HepG2 (cell line): Measurements from ENCODE around the gene SMO. TPM values are rescaled to one million over a fixed set of nuclear protein-coding genes. Genes with fewer than 3 reads are reported as not detected.

Experiments used
- ATAC-seq: fragments of 200-7000 bp; cut with Tn5 transposase; 3 replicates; pipeline ENCODE4 v1.9.1; 2020; ENCODE audit warnings: mild to moderate bottlenecking, moderate library complexity
- BruUV-seq: library from RNA; stranded (reverse); fragments of 400-500 nt; replicated peaks from 2 replicates; lab custom pipeline; 2021; lab: Mats Ljungman, UMichigan
- CTCF ChIA-PET: fragments of 300-600 bp; formaldehyde crosslinking; extraction: SDS; loops from one replicate; lab custom pipeline; 2021; ENCODE audit warnings: low total read pairs, inconsistent platforms, low intra/inter-chr PET ratio; lab: Yijun Ruan, JAX
- POLR2A ChIA-PET: fragments of 350-600 bp; sonication (Branson Sonifier 250); formaldehyde crosslinking; loops from one replicate; lab custom pipeline; 2020; ENCODE audit warnings: antibody characterized with exemption, inconsistent platforms; lab: Yijun Ruan, JAX
- DNase-seq: peaks from one replicate; pipeline ENCODE4 v3.0.0-alpha.2; 2015; ENCODE audit warnings: low spot score
- FAIRE-seq: peaks from 3 replicates; lab custom pipeline; 2011; peaks lifted over from hg19 to GRCh38; lab: Jason Lieb, UNC
- H2AFZ ChIP-seq: one replicate; pipeline ENCODE4 v1.6.1; 2011; ENCODE audit warnings: low read length, inconsistent platforms
- H3K27ac ChIP-seq: fragments of 300-600 bp; 3 replicates; pipeline ENCODE4 v1.8.0; 2011; ENCODE audit warnings: mixed run types, mild to moderate bottlenecking, mixed read lengths, low read length, inconsistent platforms; ENCODE audit not compliant: insufficient read depth; ENCODE audit errors: extremely low read length
- H3K27me3 ChIP-seq, 2 experiments: fragments of 200-600 bp in 1 of 2; 2 replicates in 1 of 2; 3 replicates in 1 of 2; pipeline versions ENCODE4 v1.6.0 to v1.8.0; 2011; ENCODE audit warnings: low read length in 2 of 2, mild to moderate bottlenecking in 2 of 2, moderate library complexity in 2 of 2, inconsistent platforms in 1 of 2; ENCODE audit not compliant: insufficient read depth in 2 of 2, control insufficient read depth in 1 of 2
- H3K36me3 ChIP-seq, 2 experiments: fragments of 200-600 bp in 1 of 2; replicated peaks in 1 of 2; 2 replicates in 1 of 2; 3 replicates in 1 of 2; pipeline versions ENCODE4 v1.5.1 to v1.8.0; 2011; ENCODE audit warnings: low read length in 2 of 2, inconsistent platforms in 1 of 2; ENCODE audit not compliant: insufficient read depth in 2 of 2, control insufficient read depth in 1 of 2
- H3K4me1 ChIP-seq: 2 replicates; pipeline ENCODE4 v1.5.1; 2012; ENCODE audit warnings: low read length, inconsistent platforms; ENCODE audit not compliant: insufficient read depth
- H3K4me2 ChIP-seq: 2 replicates; pipeline ENCODE4 v1.6.0; 2011; ENCODE audit warnings: low read depth, low read length, inconsistent platforms
- H3K4me3 ChIP-seq, 3 experiments: fragments of 200-600 bp in 1 of 3; sonication (generic), shearing (Covaris generic) in 1 of 3; replicated peaks in 1 of 3; 2 replicates each; pipeline ENCODE4 v1.5.1; 2011 to 2016; ENCODE audit warnings: low read length in 3 of 3, inconsistent platforms in 2 of 3, low read depth in 2 of 3, mild to moderate bottlenecking in 2 of 3, control low read depth in 1 of 3, mixed read lengths in 1 of 3; ENCODE audit not compliant: insufficient read depth in 1 of 3
- H3K79me2 ChIP-seq: one replicate; pipeline ENCODE4 v1.6.1; 2011; ENCODE audit warnings: low read length, inconsistent platforms; ENCODE audit not compliant: insufficient read depth
- H3K9ac ChIP-seq: 2 replicates; pipeline ENCODE4 v1.6.0; 2011; ENCODE audit warnings: mild to moderate bottlenecking, low read depth, low read length, inconsistent platforms; ENCODE audit not compliant: insufficient read depth
- H3K9me3 ChIP-seq: 2 replicates; pipeline ENCODE4 v1.5.1; 2012; ENCODE audit warnings: mild to moderate bottlenecking, low read length
- H4K20me1 ChIP-seq: 2 replicates; pipeline ENCODE4 v1.6.0; 2011; ENCODE audit warnings: inconsistent platforms, mild to moderate bottlenecking, low read length, moderate library complexity; ENCODE audit not compliant: insufficient read depth
- ATRX ChIP-seq: sonication (generic); formaldehyde crosslinking; IDR thresholded peaks from 2 replicates; pipeline ENCODE4 v1.4.0; 2020; ENCODE audit warnings: missing genetic modification reagents, borderline replicate concordance
- FIP1L1 ChIP-seq: fragments of 200-400 bp; formaldehyde crosslinking; IDR thresholded peaks from 2 replicates; pipeline ENCODE4 v1.6.1; 2018; ENCODE audit warnings: low read depth, mild to moderate bottlenecking, low read length, moderate library complexity, borderline replicate concordance; ENCODE audit not compliant: insufficient read depth
- FOXK2 ChIP-seq: fragments of 450-650 bp; IDR thresholded peaks from 2 replicates; pipeline ENCODE4 v1.6.1; 2016
- HIVEP1 ChIP-seq: sonication (generic); formaldehyde crosslinking; IDR thresholded peaks from 2 replicates; pipeline ENCODE4 v1.4.0; 2020; ENCODE audit warnings: mild to moderate bottlenecking, missing genetic modification reagents
- HNF1B ChIP-seq: sonication (generic); formaldehyde crosslinking; IDR thresholded peaks from 2 replicates; pipeline ENCODE4 v1.5.1; 2020; ENCODE audit warnings: mild to moderate bottlenecking, moderate library complexity, missing genetic modification reagents
- HOXA3 ChIP-seq: sonication (generic); formaldehyde crosslinking; IDR thresholded peaks from 2 replicates; pipeline ENCODE4 v1.5.0; 2020; ENCODE audit warnings: missing genetic modification reagents
- MBD4 ChIP-seq: IDR thresholded peaks from 2 replicates; pipeline ENCODE4 v1.6.1; 2012; ENCODE audit warnings: low read length, inconsistent platforms, borderline replicate concordance
- SIX4 ChIP-seq: sonication (generic); formaldehyde crosslinking; IDR thresholded peaks from 2 replicates; pipeline ENCODE4 v1.4.0; 2020; ENCODE audit warnings: missing genetic modification reagents
- TAF15 ChIP-seq: fragments of 200-400 bp; formaldehyde crosslinking; IDR thresholded peaks from one replicate; pipeline ENCODE4 v1.6.1; 2018; ENCODE audit warnings: mild to moderate bottlenecking, low read depth, low read length; ENCODE audit not compliant: poor library complexity, severe bottlenecking
- TP53 ChIP-seq: sonication (generic); formaldehyde crosslinking; conservative IDR thresholded peaks from 2 replicates; pipeline ENCODE4 v1.4.0; 2020; ENCODE audit warnings: missing genetic modification reagents
- XBP1 ChIP-seq: sonication (generic); formaldehyde crosslinking; IDR thresholded peaks from 2 replicates; pipeline ENCODE4 v1.5.0; 2020; ENCODE audit warnings: missing genetic modification reagents
- YEATS4 ChIP-seq: sonication (generic); formaldehyde crosslinking; IDR thresholded peaks from 2 replicates; pipeline ENCODE4 v1.4.0; 2020; ENCODE audit warnings: missing genetic modification reagents, borderline replicate concordance
- ZMYM4 ChIP-seq: sonication (generic); formaldehyde crosslinking; IDR thresholded peaks from 2 replicates; pipeline ENCODE4 v1.8.1; 2023; ENCODE audit warnings: mild to moderate bottlenecking, missing genetic modification reagents
- ZNF484 ChIP-seq: sonication (generic); formaldehyde crosslinking; IDR thresholded peaks from 2 replicates; pipeline ENCODE4 v1.5.1; 2020; ENCODE audit warnings: mild to moderate bottlenecking, low read depth, missing genetic modification reagents, borderline replicate concordance
- ZNF784 ChIP-seq: sonication (generic); formaldehyde crosslinking; IDR thresholded peaks from 2 replicates; pipeline ENCODE4 v1.5.1; 2020; ENCODE audit warnings: missing genetic modification reagents, mild to moderate bottlenecking, borderline replicate concordance
- WGBS: methylation state at CpG from one replicate; pipeline ENCODE4 v1.1.6; 2017; ENCODE audit warnings: low lambda C conversion rate; 5-methylcytosine and 5-hydroxymethylcytosine counted together
- in situ Hi-C: cut with HindIII; loops from 2 replicates; pipeline ENCODE4 v1.10.0; 2017; ENCODE audit warnings: low pct_unique_long_range_greater_than_20kb; ENCODE audit not compliant: extremely low pct_ligation_motif_present
- intact Hi-C: fragments of 100-400 bp; cut with micrococcal nuclease; formaldehyde crosslinking; loops from one replicate; pipeline ENCODE4 v1.10.0; 2022; ENCODE audit not compliant: unreplicated experiment
- polyA plus RNA-seq, 8 experiments: library from polyadenylated mRNA; depleted of rRNA in 3 of 8; stranded (reverse) in 7 of 8; unstranded in 1 of 8; fragments of >200 nt; fragmentation: Illumina TruSeq in 4 of 8; extraction: Trizol in 4 of 8; gene quantifications; 2 replicates each; pipeline versions ENCODE4 v1.2.1 to v1.2.3, GENCODE V29; 2011 to 2016; ENCODE audit warnings: low read depth in 4 of 8, missing spikeins in 1 of 8, mixed read lengths in 1 of 8; ENCODE audit not compliant: insufficient read depth in 1 of 8
- total RNA-seq, 5 experiments: library from RNA; depleted of rRNA; stranded (reverse); fragments of >200 nt; fragmentation: Illumina TruSeq; extraction: Trizol; gene quantifications; 2 replicates each; pipeline ENCODE4 v1.2.3, GENCODE V29; 2016; ENCODE audit warnings: low read depth in 1 of 5
- TF ChIP-seq, protein P1 (sequence below): sonication (generic); formaldehyde crosslinking; IDR thresholded peaks from 2 replicates; pipeline ENCODE4 v1.5.1; 2020; ENCODE audit warnings: mild to moderate bottlenecking, missing genetic modification reagents

Gene SMO
- total and polyA plus RNA-seq, 2 of the 13 experiments (the other 11 are each of a cell fraction or from before 2014, with no cell fraction given), result 23.8 to 32.3 TPM

GRCh38 chr7:129222064-129222463 is 33.6 kb downstream of the SMO start:
- Histone ChIP-seq H3K79me2 (peaks cover 16% of the 10 kb centered on the region), H3K27ac (no peak overlapping the region), H3K9me3 (no peaks in the 10 kb centered on the region), H3K27me3 (no peaks in the 10 kb centered on the region), H3K4me3 (no peak overlapping the region)
- WGBS, result 37% methylated on average over 4 of the region's 4 CpGs
- POLR2A ChIA-PET, result interaction anchor here (0.7 kb wide), 1 partner anchor 74 kb away, joined by 3 read pairs; no protein-coding TSS in a partner anchor
- intact Hi-C loops, result no loop called here
- no peak for DNase-seq
- TF ChIP-seq HOXA3 (CRISPR knock-in tag) (no peak), MBD4 (no peak), ATRX (no peak), TP53 (no peak), ZNF484 (no peak), HNF1B (no peak), ZNF784 (CRISPR knock-in tag) (no peak), XBP1 (CRISPR knock-in tag) (no peak), FOXK2 (no peak), HIVEP1 (CRISPR knock-in tag) (no peak), FIP1L1 (no peak), ZMYM4 (CRISPR knock-in tag) (no peak), TAF15 (no peak), SIX4 (CRISPR knock-in tag) (no peak), YEATS4 (CRISPR knock-in tag) (no peak)
- TF ChIP-seq, protein P1, sequence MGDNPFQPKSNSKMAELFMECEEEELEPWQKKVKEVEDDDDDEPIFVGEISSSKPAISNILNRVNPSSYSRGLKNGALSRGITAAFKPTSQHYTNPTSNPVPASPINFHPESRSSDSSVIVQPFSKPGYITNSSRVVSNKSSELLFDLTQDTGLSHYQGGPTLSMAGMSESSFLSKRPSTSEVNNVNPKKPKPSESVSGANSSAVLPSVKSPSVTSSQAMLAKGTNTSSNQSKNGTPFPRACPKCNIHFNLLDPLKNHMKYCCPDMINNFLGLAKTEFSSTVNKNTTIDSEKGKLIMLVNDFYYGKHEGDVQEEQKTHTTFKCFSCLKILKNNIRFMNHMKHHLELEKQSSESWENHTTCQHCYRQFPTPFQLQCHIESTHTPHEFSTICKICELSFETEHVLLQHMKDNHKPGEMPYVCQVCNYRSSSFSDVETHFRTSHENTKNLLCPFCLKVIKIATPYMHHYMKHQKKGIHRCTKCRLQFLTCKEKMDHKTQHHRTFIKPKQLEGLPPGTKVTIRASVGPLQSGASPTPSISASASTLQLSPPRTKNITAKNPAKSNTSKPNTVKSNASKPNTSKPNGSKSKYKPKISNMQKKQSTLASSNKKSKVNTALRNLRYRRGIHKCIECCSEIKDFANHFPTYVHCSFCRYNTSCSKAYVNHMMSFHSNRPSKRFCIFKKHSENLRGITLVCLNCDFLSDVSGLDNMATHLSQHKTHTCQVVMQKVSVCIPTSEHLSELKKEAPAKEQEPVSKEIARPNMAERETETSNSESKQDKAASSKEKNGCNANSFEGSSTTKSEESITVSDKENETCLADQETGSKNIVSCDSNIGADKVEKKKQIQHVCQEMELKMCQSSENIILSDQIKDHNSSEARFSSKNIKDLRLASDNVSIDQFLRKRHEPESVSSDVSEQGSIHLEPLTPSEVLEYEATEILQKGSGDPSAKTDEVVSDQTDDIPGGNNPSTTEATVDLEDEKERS, result no peak
- TF ChIP-seq, all 625 proteins: peak for 0
- H2AFZ ChIP-seq, result peak overlapping the region; percentile 47
- in situ Hi-C loops, result no loop called here
- H3K4me1 ChIP-seq, result peaks cover 32% of the 10 kb centered on the region
- peak overlapping the region; percentile 24; the same call in 1 of the 2 replicates for H3K4me2 ChIP-seq
- H4K20me1 ChIP-seq, result no peaks in the 10 kb centered on the region
- H3K9ac ChIP-seq, result no peak overlapping the region
- ATAC-seq (no peak), FAIRE-seq (no peak)
- H3K36me3 ChIP-seq, result no peaks in the 10 kb centered on the region
- BruUV-seq, result no TSS peak
- CTCF ChIA-PET, result no interaction called here
